Neural crest cell (in vitro differentiated cells): Measurements from ENCODE around the gene CCDC170. TPM values are rescaled to one million over a fixed set of nuclear protein-coding genes. Genes with fewer than 3 reads are reported as not detected.

Source experiments
- DNase-seq: peaks from one replicate; pipeline ENCODE4 v3.0.0; 2021; ENCODE audit warnings: low read depth, mixed read lengths, low spot score
- H3K27ac Mint-ChIP-seq: one replicate; pipeline ENCODE4 v1.8.0; 2021; ENCODE audit warnings: mild to moderate bottlenecking, mixed read lengths; ENCODE audit not compliant: unreplicated experiment
- H3K27me3 Mint-ChIP-seq: 2 replicates; pipeline ENCODE4 v1.8.0; 2021; ENCODE audit warnings: low read depth, mild to moderate bottlenecking, mixed read lengths
- H3K36me3 Mint-ChIP-seq: 2 replicates; pipeline ENCODE4 v1.8.0; 2021; ENCODE audit warnings: low read depth, mild to moderate bottlenecking, mixed read lengths
- H3K4me1 Mint-ChIP-seq: 2 replicates; pipeline ENCODE4 v1.8.0; 2021; ENCODE audit warnings: mixed read lengths
- H3K4me3 Mint-ChIP-seq: one replicate; pipeline ENCODE4 v1.8.0; 2021; ENCODE audit warnings: mild to moderate bottlenecking, mixed read lengths
- H3K9me3 Mint-ChIP-seq: 2 replicates; pipeline ENCODE4 v1.8.0; 2021; ENCODE audit warnings: mixed read lengths
- total RNA-seq: library from RNA; stranded (reverse); gene quantifications from 2 replicates; pipeline ENCODE4 v1.2.1, GENCODE V29; 2021
- TF ChIP-seq, protein P1 (sequence below): fragments of 200-600 bp; sonication (generic); conservative IDR thresholded peaks from 2 replicates; pipeline ENCODE4 v1.5.0; 2021; ENCODE audit warnings: antibody characterized with exemption, mild to moderate bottlenecking

CCDC170 gene
- total RNA-seq, 1 donor from 2014 or later: 0.37 TPM

DNA sequence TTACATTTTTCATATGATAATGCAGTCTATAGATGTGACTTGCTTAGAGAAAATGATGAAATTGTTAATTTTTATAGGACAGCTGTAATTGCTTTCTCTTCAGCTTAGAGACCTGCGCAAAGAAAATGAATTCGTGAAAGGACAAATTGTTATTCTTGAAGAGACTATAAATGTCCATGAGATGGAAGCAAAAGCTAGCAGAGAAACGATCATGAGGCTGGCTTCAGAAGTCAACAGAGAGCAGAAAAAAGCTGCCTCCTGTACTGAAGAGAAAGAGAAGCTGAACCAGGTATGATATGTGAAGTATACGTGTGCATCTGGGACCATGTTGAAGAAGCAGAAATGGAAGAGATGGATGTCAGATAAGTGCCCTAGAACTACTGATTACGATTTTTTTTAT is 54.4 kb downstream of the CCDC170 start:
- Mint-ChIP-seq H3K4me1 (no peaks in the 10 kb centered on the region), H3K36me3 (no peaks in the 10 kb centered on the region), H3K27ac (no peak overlapping the region), H3K4me3 (no peak overlapping the region), H3K27me3 (no peaks in the 10 kb centered on the region), H3K9me3 (no peaks in the 10 kb centered on the region)
- no peak for DNase-seq
- TF ChIP-seq, protein P1, sequence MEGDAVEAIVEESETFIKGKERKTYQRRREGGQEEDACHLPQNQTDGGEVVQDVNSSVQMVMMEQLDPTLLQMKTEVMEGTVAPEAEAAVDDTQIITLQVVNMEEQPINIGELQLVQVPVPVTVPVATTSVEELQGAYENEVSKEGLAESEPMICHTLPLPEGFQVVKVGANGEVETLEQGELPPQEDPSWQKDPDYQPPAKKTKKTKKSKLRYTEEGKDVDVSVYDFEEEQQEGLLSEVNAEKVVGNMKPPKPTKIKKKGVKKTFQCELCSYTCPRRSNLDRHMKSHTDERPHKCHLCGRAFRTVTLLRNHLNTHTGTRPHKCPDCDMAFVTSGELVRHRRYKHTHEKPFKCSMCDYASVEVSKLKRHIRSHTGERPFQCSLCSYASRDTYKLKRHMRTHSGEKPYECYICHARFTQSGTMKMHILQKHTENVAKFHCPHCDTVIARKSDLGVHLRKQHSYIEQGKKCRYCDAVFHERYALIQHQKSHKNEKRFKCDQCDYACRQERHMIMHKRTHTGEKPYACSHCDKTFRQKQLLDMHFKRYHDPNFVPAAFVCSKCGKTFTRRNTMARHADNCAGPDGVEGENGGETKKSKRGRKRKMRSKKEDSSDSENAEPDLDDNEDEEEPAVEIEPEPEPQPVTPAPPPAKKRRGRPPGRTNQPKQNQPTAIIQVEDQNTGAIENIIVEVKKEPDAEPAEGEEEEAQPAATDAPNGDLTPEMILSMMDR: no peak

DNA sequence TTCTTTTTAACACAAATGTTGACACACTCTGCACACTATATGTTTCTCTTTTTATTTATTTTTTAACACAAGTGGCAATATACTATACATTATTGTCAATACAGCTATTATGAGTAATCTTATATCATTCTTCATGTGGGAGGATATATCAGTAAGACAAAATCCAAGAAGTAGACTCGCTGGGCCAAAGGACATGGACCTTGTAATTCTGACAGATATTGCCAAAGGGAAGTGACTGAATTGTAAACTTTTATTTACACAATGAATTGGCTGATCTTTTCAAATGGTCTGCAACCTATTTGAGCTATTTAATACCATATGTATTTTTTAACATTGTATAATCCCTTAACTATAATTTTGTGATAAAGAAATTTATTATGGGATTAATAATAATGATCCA is 56.0 kb downstream of the CCDC170 start:
- Mint-ChIP-seq H3K36me3 (no peaks in the 10 kb centered on the region), H3K27me3 (no peaks in the 10 kb centered on the region), H3K9me3 (no peaks in the 10 kb centered on the region), H3K4me3 (no peak overlapping the region), H3K27ac (no peak overlapping the region), H3K4me1 (no peaks in the 10 kb centered on the region)
- TF ChIP-seq, protein P1: no peak
- no peak for DNase-seq

DNA sequence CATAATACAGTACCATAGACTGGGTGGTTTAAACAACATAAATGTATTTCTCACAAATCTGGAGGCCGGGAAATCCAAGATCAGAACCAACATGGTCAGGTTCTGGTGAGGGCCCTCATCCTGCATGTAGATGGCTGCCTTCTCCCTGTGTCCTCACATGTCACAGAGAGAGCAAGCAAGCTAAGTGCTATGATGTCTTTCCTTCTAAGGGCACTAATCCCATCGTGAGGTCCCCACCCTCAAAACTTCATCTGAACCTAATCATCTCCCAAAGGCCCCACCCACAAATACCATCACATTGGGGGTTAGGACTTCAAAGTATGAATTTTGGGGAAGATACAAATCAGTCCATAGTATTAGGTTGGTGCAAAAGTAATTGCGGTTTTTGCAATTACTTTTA is 56.8 kb downstream of the CCDC170 start:
- Mint-ChIP-seq H3K9me3 (no peaks in the 10 kb centered on the region), H3K4me3 (no peak overlapping the region), H3K4me1 (no peaks in the 10 kb centered on the region), H3K27me3 (no peaks in the 10 kb centered on the region), H3K36me3 (no peaks in the 10 kb centered on the region), H3K27ac (no peak overlapping the region)
- TF ChIP-seq, protein P1: no peak
- no peak for DNase-seq

DNA sequence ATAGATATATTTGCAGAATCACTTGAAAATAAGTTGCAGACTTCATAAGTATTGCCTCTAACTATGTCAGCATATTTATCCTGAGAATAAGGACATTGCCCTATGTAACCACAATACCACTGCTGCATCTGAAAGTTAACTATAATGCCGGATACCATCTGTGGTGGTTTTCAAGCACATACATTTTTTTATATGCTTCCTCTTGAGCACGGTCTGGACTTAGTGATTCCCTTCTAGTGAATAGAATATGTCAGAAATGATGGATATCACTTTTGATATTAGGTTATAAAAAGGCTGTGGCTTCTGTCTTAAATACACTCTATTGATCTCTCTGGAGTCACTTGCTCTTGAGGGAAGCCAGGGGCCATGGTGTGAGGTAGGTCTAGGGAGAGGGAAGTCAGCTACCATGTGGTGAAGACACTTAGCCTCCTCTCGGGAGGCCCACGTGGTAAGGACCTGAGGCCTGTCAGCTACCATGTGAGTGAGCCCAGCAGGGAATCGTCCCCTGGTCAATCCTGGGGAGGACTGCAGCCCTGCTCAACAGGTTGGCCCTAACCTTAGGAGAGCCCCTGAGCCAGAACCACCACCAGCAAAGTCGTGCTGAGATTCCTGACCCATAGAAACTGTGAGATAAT is 57.5 kb downstream of the CCDC170 start:
- no peak for DNase-seq
- H3K36me3 Mint-ChIP-seq: no peaks in the 10 kb centered on the region
- H3K9me3 Mint-ChIP-seq: no peaks in the 10 kb centered on the region
- H3K4me3 Mint-ChIP-seq: no peak overlapping the region
- TF ChIP-seq, protein P1: no peak
- no peaks in the 10 kb centered on the region for H3K4me1 Mint-ChIP-seq
- no peaks in the 10 kb centered on the region for H3K27me3 Mint-ChIP-seq
- no peak overlapping the region for H3K27ac Mint-ChIP-seq

DNA sequence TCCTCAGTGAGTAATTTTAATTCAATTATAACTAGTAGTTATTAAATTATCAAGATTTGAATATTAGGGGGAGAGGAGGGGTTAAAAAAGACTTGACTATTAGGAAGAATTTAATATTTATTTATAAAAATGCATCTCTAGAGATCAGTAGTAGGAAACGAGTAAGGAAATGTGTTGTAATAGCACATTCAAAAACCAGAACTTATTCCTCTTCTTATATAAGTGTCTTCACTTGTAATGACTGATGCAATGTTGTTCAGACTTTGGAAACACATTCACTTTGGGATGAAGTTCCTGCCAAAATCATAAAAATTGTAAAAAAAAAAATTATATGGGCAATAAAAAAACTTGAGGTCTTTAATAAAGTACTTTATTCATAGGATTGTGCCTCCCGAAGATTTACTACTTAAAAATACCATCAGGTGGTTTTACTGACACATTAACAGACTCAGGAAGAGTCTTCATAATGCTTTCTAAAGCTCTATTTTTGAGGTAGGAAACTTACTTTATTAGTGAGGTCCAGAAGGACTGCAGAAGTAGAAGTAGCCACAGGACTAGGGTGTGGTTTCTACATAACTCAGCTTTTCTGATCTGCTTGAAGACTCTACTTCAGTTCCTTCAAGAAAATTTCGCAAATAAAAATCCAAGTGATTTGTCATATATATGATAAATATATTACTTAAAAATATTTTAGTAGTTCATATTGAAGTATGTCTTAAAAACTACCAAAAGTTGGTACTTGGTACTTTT is 59.8 kb downstream of the CCDC170 start:
- H3K9me3 Mint-ChIP-seq: peaks cover 3% of the 10 kb centered on the region
- no peak overlapping the region for H3K4me3 Mint-ChIP-seq
- no peaks in the 10 kb centered on the region for H3K4me1 Mint-ChIP-seq
- no peak for DNase-seq
- TF ChIP-seq, protein P1: no peak
- no peaks in the 10 kb centered on the region for H3K36me3 Mint-ChIP-seq
- H3K27me3 Mint-ChIP-seq: no peaks in the 10 kb centered on the region
- H3K27ac Mint-ChIP-seq: no peak overlapping the region
